Ureter (tissue), 1 donor: ENCODE results near the gene ERO1A. TPM values are rescaled to one million over a fixed set of nuclear protein-coding genes. Genes with fewer than 3 reads are reported as not detected.
"Not testable (repeated sequence)": the region's sequence is repeated elsewhere in the genome, so short reads cannot be mapped to it uniquely, and the experiment has no call there.

Experiments used
- DNase-seq: peaks from one replicate; pipeline ENCODE4 v3.0.0-alpha.2; 2020; ENCODE audit warnings: low spot score
- total RNA-seq: library from RNA; stranded (reverse); gene quantifications from one replicate; pipeline ENCODE4 v1.2.4, GENCODE V29; 2023
- donor health status: DM: yes; HTN: yes; CAD: no.

The ERO1A gene, protein sequence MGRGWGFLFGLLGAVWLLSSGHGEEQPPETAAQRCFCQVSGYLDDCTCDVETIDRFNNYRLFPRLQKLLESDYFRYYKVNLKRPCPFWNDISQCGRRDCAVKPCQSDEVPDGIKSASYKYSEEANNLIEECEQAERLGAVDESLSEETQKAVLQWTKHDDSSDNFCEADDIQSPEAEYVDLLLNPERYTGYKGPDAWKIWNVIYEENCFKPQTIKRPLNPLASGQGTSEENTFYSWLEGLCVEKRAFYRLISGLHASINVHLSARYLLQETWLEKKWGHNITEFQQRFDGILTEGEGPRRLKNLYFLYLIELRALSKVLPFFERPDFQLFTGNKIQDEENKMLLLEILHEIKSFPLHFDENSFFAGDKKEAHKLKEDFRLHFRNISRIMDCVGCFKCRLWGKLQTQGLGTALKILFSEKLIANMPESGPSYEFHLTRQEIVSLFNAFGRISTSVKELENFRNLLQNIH
- 67.3 TPM for total RNA-seq

DNA sequence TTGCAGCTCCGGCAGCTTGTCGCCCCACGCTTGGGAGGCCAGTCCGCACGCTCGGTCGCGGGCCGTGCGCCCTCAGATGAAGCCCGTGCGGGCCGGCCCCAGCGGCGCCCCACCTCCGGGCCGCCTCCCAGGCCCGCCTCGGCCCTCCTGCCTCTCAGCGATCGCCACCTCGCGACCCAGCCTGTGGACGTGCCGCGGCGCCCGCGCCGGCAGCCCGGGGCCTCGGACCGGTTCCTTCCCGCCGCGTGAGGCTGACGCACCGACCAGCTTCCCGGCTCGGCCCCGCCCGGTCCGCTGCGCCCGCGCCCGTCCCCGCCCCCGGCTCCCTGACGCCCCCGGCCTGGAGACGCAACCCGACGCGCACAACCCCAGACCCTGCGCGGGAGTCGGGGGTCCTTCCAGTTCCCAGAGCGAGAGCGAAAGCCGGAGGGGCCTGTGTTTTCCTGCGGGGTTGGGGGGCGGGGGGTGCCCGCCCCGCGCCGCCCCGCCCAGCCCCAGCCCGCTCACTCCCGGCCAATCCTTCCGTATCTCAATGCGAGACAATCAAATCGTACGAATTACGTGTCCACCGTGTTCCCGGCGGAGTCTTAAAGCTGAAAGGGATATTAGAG, at the start of gene ERO1A:
ERO1A (minus strand) TSS at position 78 of the 611 bp plus-strand sequence; CDS start at position 1, 77 bp downstream.
- peak; percentile 88 for DNase-seq

DNA sequence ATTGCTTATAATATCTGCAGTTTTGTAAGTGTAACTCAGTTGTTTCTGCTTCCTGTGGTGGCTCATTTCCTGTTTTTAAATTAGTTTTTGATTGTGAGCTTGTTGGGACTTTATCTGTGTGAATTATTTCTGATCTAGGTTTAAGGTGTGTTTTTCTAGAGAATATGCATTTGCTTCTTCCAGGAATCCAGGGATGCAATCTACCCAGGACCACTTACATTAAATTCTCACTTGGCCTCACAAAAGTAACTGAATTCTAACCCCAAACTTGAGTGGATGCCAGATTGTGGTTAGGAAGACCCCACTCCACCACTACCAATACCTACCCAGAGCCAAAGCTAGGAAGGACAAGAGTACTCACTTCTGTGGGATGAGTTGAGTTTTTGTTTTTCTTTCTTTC, 46.5 kb upstream of the ERO1A start:
- no peak for DNase-seq

DNA sequence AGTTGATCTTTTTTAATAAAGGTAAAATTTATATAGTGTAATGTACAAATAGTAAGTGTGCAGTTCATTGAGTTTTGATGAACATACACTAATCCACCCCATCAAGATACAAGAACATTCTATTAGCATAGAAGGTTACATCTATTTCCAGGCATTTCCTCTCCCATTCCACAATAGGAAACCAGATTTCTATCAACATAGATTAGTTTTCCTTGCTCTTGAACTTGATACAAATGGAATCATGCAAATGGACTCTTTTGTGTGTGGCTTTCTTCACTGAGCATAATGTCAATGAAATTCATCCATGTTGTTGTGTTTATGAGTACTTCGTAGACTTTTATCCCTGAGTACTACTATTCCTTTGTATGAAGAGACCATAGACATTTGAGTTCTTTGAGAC, 45.4 kb upstream of the ERO1A start:
- DNase-seq: no peak

DNA sequence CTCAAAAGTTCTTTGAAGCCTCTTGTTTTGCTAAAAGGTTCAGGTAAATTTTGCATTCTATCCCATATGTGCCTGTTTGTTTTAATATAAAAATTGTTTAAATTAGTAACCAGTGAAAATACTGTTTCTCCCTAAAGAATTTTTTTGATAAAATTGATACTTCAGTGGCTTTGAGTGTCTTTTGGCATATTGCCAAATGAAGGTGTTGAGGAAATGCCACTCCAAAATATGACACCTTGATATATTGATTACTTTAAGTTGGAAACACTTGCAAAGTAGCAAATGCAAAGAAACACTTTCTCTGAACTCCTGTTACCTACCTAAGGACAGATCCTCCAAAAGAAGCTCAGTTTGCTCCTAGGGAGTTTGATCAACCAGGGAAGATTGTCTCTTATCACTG, 43.1 kb upstream of the ERO1A start:
- DNase-seq: no peak

DNA sequence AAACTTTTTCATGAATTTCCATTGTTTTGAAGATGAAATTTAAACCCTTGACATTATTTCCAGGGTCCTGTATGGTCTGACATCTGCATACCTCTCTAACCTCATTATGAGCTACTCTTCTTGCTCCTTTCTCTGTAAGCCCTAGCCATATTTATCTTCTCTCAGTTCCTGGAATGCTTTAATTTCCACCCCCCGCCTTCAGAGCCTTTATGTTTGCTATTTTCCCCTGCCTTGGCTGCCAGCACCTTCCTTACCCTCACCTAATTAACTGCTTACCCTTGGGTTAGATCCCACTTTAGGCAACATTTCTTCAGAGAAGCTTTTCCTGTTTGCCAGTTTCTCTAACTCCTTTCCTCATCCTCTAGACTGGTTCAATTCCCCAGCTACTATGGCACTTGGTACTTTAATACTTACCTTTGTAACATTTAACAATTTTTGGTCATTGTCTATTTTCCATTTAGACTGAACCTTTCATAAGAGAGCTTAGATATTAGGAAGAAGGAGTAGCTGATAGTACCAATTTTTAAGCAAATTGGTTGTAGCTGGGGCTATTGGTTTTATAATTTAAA, 40.6 kb upstream of the ERO1A start:
- no peak for DNase-seq

DNA sequence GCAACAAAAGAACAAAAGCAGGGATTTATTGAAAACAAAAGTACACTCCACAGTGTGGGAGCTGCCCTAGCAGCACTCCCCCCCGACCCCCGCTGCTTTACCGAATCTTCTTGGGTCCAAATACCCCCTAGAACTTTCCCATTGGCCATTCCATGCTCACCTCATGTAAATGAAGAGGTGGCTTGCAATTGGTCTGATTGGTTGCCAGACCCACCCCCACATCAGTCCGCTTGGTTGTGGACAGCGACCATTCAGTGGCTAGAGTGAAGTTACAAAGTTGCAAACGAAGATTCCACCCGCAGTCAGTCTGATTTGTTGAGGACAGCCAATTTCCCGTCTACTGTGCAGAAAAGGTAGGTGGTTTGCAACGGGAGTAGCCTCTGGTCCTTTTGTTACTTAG, 38.5 kb upstream of the ERO1A start:
- DNase-seq: no peak

DNA sequence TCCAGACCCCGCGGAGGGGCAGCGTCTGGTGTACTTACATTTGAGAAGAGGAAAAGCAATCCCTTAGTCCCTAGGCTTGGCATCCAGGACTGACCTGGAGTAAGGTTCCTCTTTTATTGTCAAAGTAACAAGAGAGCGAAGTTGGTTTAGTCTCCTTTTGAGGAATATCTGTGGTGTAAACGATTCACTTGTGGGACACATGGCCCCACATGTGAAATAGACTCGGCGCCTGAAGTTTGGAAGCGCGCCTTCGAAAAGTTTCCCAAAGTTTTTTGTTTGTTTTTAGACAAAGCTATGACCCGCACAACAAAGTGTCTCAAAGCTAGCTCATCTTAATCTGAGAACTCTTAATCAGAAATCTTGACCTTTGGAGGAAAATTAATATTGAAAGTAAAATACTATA, 35.4 kb upstream of the ERO1A start:
- no peak for DNase-seq

DNA sequence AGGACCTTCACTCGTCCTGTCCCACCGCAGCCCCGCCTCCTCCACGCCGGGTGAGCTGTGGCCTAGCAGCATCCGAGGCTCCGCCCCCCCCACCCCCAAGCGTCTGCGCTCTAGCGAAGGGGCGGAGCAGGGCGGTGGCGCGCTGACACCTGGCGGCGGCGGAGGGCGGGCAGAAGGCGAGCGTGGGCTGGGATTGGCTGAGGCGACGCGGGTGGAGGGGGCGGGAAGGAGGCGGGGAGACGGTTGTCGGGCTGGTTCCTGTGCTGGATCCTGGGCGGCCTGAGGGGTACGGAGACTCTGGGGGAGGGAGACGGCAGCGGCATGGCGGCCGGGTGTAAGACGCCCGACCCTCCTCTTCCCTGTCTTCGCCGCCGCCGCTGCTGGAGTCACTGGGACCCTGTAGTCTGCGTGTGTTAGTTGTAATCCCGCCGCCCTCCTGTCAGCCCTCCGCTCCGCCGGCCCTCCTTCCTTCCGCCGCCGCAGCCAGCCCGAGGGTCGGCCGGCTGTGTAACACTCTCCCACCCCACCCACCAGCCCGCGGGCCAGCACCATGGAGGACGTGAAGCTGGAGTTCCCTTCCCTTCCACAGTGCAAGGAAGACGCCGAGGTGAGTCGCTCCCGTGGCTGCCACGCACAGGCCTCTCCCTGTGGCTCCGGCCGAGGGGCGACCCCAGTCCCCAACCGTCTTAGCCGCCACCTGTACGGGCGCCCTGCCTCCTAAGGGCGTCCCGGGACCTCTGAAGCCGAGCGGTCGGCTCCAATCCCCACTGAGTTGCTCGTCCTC, 34.8 kb upstream of the ERO1A start, which contains the start of gene STYX:
STYX (plus strand) TSS at position 242 of the 784 bp plus-strand sequence; CDS start at position 551, 309 bp downstream.
- peak; percentile 98 for DNase-seq

DNA sequence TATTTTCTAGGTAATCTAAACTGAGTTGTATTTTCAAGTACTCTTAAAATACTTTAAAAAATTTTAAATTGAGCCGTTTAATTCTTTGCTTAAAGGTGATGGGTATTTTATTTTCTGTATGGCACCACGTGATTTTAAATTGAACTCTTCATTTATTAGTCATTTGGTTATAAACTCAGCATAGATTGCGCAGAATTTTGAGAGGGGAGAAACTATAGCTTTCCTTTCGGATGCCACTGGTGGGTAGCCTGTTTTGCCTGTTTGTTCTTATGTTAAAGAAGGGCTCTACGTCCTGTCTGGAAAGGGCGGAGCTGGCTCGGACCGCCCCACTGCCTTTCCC, 34.2 kb upstream of the ERO1A start:
- no peak for DNase-seq

DNA sequence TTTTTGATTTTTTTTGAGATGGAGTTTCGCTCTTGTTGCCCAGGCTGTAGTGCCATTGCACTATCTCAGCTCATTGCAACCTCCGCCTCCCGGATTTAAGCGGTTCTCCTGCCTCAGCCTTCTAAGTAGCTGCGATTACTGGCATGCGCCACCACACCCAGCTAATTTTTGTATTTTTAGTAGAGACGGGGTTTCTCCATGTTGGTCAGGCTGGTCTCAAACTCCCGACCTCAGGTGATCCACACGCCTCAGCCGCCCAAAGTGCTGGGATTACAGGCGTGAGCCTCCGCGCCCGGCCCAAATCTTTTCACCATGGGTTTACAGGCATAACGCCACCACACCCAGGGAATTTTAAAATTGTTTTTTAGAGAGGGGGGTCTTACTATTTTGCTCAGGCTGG, 33.7 kb upstream of the ERO1A start:
- not testable (repeated sequence) for DNase-seq

DNA sequence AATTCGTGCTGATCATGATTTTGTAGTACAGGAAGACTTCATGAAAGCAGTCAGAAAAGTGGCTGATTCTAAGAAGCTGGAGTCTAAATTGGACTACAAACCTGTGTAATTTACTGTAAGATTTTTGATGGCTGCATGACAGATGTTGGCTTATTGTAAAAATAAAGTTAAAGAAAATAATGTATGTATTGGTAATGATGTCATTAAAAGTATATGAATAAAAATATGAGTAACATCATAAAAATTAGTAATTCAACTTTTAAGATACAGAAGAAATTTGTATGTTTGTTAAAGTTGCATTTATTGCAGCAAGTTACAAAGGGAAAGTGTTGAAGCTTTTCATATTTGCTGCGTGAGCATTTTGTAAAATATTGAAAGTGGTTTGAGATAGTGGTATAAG, 32.2 kb upstream of the ERO1A start:
- not testable (repeated sequence) for DNase-seq

DNA sequence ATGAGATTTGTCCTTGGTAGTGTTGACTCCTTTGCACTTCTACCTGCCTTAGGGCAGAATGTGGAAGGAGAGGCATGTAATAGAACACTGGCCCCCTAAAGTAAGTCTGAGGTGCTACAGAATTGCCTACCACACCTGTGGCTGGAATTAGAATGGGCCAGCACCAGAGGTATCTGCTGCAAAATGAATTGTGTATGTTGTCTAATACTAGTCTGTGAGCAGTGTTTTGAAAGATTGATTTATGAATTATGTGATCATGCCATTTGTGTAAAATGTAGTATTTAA, 28.9 kb upstream of the ERO1A start:
- DNase-seq: no peak

DNA sequence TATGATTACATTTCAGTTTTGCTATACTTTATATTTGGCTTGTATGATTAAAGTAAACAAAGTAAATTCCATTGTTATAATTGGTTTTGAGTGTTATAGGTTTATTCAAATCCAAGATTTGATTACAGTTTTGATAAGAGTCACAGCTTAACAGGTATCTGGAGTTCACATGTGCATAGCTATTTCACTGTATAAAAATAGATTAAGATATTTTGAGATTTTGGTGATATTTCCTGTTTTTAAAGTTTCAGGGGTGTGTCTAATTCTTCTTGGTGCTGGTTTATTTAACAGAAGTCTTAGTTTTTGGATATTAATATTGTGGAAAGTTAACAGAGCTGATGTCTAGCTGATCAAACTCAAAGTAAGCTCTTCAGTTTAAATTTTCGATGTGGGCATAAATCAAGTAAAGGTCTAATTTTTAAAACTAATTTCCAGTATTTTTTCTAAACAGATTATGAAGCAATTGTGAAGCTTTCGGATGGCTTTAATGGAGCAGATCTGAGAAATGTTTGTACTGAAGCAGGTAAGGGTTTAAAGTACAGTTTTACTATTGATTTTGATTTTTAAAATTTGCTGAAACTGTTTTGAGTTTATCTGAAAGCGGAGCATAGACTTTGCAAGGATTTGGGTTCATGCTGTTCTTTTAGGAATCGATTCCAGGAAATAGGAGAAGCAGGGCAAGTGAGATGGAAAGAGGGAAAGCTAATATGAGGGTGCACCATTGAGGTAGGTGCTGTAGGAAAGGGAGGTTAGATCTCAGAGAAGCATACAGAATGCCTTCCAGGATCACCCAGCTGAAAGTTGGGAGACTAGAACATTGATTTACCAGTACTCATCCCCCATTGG, 28.4 kb upstream of the ERO1A start:
- DNase-seq: no peak

DNA sequence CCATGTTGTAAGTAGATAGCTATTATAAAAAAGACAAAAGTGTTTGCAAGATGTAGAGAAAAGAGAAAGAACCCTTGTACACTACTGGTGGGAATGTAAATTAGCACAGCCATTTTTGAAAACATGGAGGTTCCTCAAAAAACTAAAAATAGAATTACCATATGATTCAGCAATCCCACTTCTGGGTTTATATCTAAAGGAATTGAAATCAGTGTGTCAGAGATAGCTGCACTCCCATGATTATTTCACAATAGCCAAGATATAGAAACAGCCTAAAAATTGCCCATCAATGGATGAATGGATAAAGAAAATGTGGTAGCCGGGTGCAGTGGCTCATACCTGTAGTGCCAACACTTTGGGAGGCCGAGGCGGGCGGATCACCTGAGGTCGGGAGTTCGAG, 20.8 kb upstream of the ERO1A start:
- no peak for DNase-seq

DNA sequence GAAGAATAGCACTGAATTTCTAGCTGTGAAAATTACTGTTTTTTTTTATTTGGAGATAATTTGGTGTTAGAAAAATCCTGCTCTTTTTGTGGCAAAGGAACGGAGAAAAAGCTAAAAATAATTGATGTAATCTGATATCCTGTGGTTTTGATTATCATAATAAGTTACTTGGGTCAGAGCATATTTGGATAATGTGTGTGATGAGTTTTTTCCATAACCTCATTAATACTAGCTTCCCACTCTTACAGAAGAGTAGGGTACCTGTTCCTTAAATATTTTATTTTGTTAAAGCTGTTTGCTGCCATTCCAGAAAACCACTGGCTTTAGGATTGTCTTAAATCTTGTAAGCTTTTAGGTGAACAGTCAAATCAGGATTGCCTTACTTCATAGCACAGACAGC, 16.3 kb upstream of the ERO1A start:
- DNase-seq: no peak

DNA sequence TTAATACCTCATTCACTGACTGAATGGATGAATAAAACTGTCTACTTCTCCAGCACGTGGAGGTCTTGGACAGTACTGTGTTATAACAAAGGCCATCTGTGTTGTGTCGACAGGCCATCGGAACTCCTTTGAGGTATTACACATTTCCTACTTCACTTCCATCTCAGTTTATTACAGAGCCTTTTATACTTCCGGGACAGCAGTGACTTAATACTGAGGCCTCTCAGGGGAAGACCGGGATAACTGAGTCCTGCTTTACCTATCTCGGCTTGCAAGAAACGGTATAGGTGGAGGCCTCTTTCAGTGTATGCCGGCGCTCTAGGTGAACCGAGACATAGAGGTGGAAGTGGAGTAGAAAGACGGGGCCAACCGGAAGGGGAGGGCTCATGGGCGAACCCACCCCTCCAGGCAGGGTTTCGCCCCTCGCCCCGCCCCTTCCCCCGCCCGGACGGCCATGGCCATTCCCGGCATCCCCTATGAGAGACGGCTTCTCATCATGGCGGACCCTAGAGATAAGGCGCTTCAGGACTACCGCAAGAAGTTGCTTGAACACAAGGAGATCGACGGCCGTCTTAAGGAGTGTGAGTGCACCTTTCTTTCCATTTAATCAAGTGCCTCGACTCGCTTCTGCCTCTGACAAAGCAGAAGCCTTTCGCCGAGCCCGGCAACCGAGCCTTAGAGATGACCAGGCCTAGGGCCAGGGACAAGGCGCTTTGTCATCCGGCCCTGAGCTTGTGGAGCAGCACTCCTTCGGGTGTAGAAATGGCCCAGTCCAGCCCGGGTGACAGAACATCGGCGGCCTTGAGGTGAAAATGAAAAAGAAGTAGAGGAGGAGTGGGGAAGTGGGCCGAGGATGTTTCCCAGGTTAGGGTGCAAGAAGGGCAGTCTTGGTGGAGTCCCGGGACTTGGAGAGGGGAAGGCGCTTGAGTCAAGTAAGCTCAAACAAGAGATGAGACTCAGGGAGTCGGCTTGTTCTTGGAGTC, 11.7 kb upstream of the ERO1A start, which contains the start of gene PSMC6:
PSMC6 (plus strand) TSS at position 477 of the 983 bp plus-strand sequence; CDS start at position 497, 20 bp downstream.
- peak; percentile 96 for DNase-seq

DNA sequence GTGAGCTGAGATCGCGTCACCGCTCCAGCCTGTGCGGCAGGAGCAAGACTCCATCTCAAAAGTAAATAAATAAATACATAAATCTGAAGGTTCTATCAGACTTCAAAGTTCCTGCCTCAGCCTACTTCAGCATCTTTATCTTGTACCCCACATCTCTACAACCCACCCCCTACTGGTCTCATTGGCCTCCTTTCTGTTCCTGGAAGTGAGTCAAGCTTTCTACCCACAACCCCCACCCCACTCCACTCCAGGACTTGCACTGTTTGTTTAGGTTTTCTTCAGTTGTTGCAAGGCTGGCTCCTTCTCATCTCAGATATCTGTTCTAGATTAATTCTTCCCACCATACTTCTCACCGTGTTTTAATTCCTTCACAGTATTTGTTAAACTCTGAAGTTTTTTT, 10.9 kb upstream of the ERO1A start:
- DNase-seq: no peak

DNA sequence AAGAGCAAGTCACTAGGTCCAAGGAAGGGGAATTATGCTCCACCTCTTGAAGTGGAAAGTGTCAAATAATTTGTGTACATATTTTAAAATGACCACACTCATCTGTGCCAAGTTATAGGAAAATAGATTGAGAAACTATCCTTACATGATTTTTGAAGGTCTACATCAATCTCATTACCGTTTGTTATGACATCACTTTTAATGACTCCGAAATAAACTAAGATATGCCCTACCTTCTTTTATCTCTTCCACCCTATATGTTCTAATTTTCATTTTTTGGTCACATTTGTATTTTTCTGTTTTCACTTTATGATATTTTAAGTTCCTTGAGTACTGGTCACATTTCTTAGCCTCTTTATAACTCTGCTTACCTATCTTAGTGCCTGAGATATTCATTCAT, 8.3 kb upstream of the ERO1A start:
- DNase-seq: no peak

DNA sequence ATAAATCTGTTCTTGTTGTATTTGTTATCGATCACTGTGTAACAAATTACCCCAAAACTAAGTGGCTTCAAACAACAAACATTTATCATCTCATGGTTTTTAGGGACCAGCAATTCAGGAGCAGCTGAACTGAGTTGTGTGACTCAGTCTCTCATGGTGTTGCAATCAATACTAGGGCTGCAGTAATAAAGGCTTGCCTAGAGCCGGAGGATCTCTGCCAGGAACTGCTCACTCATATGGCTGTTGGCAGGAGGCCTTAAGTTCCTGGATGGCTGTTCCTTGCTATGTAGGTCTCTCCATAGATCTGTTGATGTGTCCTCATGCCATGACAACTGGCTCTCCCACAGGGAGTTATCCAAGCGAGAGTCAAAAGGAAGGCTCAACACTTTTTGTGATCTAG, 7.9 kb upstream of the ERO1A start:
- DNase-seq: no peak

DNA sequence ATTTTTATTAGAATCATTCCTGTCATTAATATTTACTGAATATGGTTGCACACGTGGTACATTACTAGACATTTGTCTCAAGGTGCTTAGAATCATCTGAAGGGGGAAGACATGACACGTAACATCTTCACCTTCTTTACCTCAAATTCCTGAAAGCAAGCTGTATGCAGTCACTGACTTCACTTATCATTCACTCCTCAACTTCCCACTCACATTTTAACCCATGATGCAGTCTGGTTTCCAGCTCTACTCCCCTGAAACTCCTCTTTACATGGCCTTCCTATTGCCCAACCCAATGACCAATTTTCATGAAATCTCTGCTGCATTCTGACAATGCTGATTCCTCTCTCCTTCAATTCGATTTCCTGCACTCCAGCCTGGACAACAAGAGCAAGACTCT, 5.9 kb upstream of the ERO1A start:
- DNase-seq: no peak
